Uterus (tissue), 4 donors: Measurements from ENCODE around the gene SNX5. TPM values are rescaled to one million over a fixed set of nuclear protein-coding genes. Genes with fewer than 3 reads are reported as not detected.

Experiments used
- DNase-seq, 2 donors: peaks; one replicate each; pipeline ENCODE4 v3.0.0-alpha.2; 2019 to 2020
- H3K27ac ChIP-seq, 2 donors: fragments of 200-600 bp; sonication (generic); 1 replicate in 1 of 2; 2 replicates in 1 of 2; pipeline ENCODE4 v1.5.1; 2016 to 2018
- H3K27me3 ChIP-seq, 2 donors: fragments of 200-600 bp; sonication (generic); one replicate each; pipeline ENCODE4 v1.5.1; 2018 to 2019; ENCODE audit warnings: control low read depth in 1 of 2
- H3K36me3 ChIP-seq, 2 donors: fragments of 200-600 bp; sonication (generic); one replicate each; pipeline ENCODE4 v1.5.1; 2019; ENCODE audit warnings: control low read depth in 1 of 2
- H3K4me1 ChIP-seq, 2 donors: fragments of 200-600 bp; sonication (generic); one replicate each; pipeline ENCODE4 v1.5.1; 2018 to 2019; ENCODE audit warnings: control low read depth in 1 of 2
- H3K4me3 ChIP-seq, 2 donors: fragments of 200-600 bp; sonication (generic); 1 replicate in 1 of 2; 2 replicates in 1 of 2; pipeline ENCODE4 v1.5.1; 2018 to 2019; ENCODE audit warnings: mild to moderate bottlenecking in 1 of 2
- H3K9me3 ChIP-seq, 2 donors: fragments of 200-600 bp; sonication (generic); one replicate each; pipeline ENCODE4 v1.5.1; 2019; ENCODE audit warnings: control low read depth in 1 of 2
- POLR2A ChIP-seq, 2 donors: fragments of 450-650 bp; IDR thresholded peaks; one replicate each; pipeline ENCODE4 v1.6.1; 2016; ENCODE audit warnings: antibody characterized with exemption in 2 of 2, mild to moderate bottlenecking in 1 of 2, moderate library complexity in 1 of 2
- intact Hi-C: fragments of 100-400 bp; cut with DNase I; formaldehyde crosslinking; loops from one replicate; pipeline ENCODE4 v1.15.1; 2023; ENCODE audit warnings: low total_unique reads
- total RNA-seq, 4 donors: library from RNA; depleted of rRNA in 3 of 4; stranded (reverse); fragments of >200 nt in 3 of 4; gene quantifications; one replicate each; pipeline versions ENCODE4 v1.1.0 to v1.2.4, GENCODE V29; 2014 to 2023
- TF ChIP-seq, protein P1 (sequence below), 4 experiments: fragments of 200-600 bp in 2 of 4; fragments of 450-650 bp in 2 of 4; sonication (generic) in 2 of 4; IDR thresholded peaks; one replicate each; pipeline ENCODE4 v1.5.1; 2016 to 2019; ENCODE audit warnings: antibody characterized with exemption in 4 of 4, mild to moderate bottlenecking in 2 of 4, moderate library complexity in 1 of 4
- donor health status: DM: yes; HTN: yes; CAD: no.

Gene SNX5
- total RNA-seq, 4 donors from 2014 or later, result 71.2 to 207 (median 110) TPM

DNA sequence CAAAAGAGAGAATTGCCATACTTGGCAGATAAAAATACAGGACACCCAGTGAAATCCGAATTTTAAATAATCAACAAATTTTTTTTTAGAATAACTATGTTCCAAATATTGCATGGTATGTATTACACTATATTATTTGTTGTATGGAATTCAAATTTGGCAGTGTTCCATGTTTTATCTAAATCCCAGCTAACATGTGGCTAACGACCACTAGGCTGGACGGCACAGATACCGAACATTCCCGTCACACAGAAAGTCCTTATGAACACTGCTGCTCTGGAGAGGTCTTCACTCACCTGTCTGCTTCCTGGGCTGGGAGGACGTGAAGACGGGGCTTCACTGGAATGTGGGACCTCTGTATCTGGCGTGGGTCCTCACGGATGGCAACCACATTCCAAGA lies 32.8 kb downstream of the SNX5 start:
- Histone ChIP-seq H3K4me1 (peaks cover 3 to 10% of the 10 kb centered on the region in 2 donors), H3K27ac (peak overlapping the region; percentile 66 to 76), H3K9me3 (no peaks in the 10 kb centered on the region), H3K4me3 (no peak overlapping the region), H3K27me3 (no peaks in the 10 kb centered on the region), H3K36me3 (no peaks in the 10 kb centered on the region)
- DNase-seq, result no peak
- TF ChIP-seq POLR2A (IDR thresholded peaks at IDR 0.05), result no peak
- TF ChIP-seq, protein P1, sequence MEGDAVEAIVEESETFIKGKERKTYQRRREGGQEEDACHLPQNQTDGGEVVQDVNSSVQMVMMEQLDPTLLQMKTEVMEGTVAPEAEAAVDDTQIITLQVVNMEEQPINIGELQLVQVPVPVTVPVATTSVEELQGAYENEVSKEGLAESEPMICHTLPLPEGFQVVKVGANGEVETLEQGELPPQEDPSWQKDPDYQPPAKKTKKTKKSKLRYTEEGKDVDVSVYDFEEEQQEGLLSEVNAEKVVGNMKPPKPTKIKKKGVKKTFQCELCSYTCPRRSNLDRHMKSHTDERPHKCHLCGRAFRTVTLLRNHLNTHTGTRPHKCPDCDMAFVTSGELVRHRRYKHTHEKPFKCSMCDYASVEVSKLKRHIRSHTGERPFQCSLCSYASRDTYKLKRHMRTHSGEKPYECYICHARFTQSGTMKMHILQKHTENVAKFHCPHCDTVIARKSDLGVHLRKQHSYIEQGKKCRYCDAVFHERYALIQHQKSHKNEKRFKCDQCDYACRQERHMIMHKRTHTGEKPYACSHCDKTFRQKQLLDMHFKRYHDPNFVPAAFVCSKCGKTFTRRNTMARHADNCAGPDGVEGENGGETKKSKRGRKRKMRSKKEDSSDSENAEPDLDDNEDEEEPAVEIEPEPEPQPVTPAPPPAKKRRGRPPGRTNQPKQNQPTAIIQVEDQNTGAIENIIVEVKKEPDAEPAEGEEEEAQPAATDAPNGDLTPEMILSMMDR (IDR thresholded peaks at IDR 0.05), result no peak
- intact Hi-C loops, result no loop called here

DNA sequence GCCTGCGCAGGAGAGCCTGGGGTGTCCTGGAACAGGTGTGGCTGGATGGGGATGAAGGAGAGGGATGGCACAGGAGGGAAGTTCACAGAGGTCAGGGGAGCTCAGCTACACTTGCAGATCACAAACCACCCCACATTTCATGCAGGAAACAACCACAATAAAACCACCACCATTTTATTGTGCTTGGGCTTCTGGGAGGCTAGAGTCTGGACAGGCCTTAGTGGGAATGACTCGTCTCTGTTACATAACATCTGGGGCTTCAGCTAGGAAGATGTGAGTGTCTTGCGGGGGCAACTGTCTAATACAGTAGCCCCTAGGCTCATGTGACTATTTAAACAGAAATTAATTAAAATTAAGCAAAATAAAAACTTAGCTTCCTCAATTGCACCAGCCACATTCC lies 33.4 kb downstream of the SNX5 start:
- intact Hi-C loops, result no loop called here
- peak overlapping the region in 1 of 2 donors; percentile 13 for H3K27ac ChIP-seq
- no peaks in the 10 kb centered on the region for H3K9me3 ChIP-seq
- no peak overlapping the region for H3K4me3 ChIP-seq
- no peak for DNase-seq
- TF ChIP-seq, protein P1 (IDR thresholded peaks at IDR 0.05), result no peak
- no peak for TF ChIP-seq POLR2A (IDR thresholded peaks at IDR 0.05)
- no peaks in the 10 kb centered on the region for H3K27me3 ChIP-seq
- no peaks in the 10 kb centered on the region for H3K36me3 ChIP-seq
- H3K4me1 ChIP-seq, result peaks cover 3 to 10% of the 10 kb centered on the region in 2 donors

DNA sequence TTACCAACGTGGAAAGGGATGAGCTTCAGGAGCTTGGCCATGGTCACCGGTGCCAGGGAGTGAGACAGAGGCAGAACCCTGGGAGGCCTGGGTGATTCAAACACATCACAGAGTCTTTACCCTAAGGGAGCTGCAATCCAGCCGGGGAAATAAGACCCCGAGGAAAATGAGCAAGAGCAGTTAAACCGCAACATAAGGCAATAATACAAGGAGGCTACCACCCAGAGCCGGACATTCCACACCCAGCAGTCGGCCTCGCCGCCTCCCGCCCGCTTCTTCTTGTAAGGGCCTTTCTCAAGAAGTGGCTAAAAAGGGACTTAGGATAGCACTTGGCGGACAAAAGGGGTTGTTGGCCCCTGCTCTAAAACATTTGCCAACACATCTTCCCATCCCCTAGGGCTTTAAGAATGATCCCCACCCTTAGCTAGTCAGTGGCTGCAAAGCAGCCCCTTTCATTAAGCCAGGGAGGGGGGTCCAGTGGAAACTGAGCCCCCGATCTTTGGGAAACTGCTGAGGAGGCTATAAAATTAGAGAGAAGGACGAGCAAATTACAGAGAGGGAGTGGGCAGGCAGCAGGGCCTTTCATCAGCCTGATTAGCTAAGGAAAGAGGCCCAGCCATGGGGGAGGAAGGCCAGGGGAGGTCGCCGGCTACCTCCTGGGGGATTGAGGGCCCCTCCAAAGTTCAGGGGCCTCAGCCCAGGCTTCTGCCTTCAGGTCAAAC lies 34.3 kb downstream of the SNX5 start:
- Histone ChIP-seq H3K36me3 (no peaks in the 10 kb centered on the region), H3K9me3 (no peaks in the 10 kb centered on the region), H3K27me3 (no peaks in the 10 kb centered on the region), H3K4me1 (peaks cover 3 to 10% of the 10 kb centered on the region in 2 donors), H3K4me3 (no peak overlapping the region), H3K27ac (no peak overlapping the region)
- intact Hi-C loops, result no loop called here
- TF ChIP-seq POLR2A (IDR thresholded peaks at IDR 0.05), result no peak
- TF ChIP-seq, protein P1 (IDR thresholded peaks at IDR 0.05), result no peak
- DNase-seq, result no peak

DNA sequence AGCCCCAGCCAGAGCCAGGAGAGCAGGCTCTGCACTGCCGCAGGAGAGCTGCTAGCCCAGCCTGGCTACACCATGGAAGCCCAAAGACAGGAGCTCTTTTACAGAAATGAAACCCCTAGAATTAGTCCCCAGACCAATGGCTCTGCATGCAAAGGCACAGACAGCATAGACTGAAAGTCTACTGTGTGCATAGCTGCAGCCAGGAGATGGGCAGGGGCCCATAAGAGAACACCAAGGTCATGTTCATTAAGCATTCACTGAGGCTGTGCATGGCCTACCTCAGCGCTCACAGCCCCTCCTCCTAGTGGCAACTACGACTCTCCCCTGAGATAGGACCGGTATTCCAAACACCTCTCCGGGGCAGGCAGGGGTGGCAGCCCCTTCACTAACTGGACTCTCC lies 34.9 kb downstream of the SNX5 start:
- Histone ChIP-seq H3K36me3 (no peaks in the 10 kb centered on the region), H3K4me3 (no peak overlapping the region), H3K9me3 (no peaks in the 10 kb centered on the region), H3K27me3 (no peaks in the 10 kb centered on the region), H3K27ac (no peak overlapping the region), H3K4me1 (peaks cover 1 to 10% of the 10 kb centered on the region in 2 donors)
- DNase-seq, result no peak
- intact Hi-C loops, result no loop called here
- TF ChIP-seq, protein P1 (IDR thresholded peaks at IDR 0.05), result no peak
- TF ChIP-seq POLR2A (IDR thresholded peaks at IDR 0.05), result no peak

DNA sequence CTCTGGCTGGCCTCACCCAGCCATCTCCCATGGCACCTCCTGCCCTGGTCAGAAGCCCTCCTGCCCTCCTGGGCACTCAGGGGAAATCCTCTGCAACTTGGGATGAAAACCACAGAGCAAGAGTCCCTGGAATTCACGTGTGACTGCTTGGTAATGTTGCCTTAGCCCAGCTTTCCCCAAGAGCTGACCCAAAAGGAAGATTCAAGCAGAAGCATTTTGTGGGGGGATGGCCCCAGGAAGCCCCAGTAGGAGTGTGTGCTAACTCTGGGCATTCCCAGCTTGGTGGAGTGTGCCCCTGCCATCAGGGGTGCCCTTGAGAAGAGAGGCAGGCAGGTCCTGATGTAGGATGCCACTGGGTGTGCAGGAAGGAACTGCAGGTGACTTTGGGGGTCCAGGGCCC lies 35.5 kb downstream of the SNX5 start:
- intact Hi-C loops, result no loop called here
- no peak for TF ChIP-seq POLR2A (IDR thresholded peaks at IDR 0.05)
- TF ChIP-seq, protein P1 (IDR thresholded peaks at IDR 0.05), result no peak
- no peaks in the 10 kb centered on the region for H3K9me3 ChIP-seq

More for the DNA sequence above, 35.5 kb downstream of the SNX5 start:
- no peak for DNase-seq
- no peak overlapping the region for H3K27ac ChIP-seq
- H3K4me1 ChIP-seq, result peaks cover 0 to 10% of the 10 kb centered on the region in 2 donors
- H3K36me3 ChIP-seq, result no peaks in the 10 kb centered on the region
- no peak overlapping the region for H3K4me3 ChIP-seq
- no peaks in the 10 kb centered on the region for H3K27me3 ChIP-seq
